MM.1S (cell line): ENCODE results near the gene PUM1.

ENCODE experiments used
- DNase-seq: peaks from one replicate; pipeline ENCODE4 v3.0.0-alpha.2; 2015
- H2AFZ ChIP-seq: fragments of 300-600 bp; sonication (generic); 2 replicates; pipeline ENCODE4 v1.6.0; 2016; ENCODE audit warnings: antibody characterized with exemption, low read length
- H3F3A ChIP-seq: fragments of 300-600 bp; sonication (generic); 2 replicates; pipeline ENCODE4 v1.6.1; 2016; ENCODE audit warnings: mild to moderate bottlenecking, antibody characterized with exemption, low read length, moderate library complexity, mixed read lengths; ENCODE audit not compliant: insufficient read depth
- H3K27ac ChIP-seq: fragments of 300-600 bp; sonication (generic); 2 replicates; pipeline ENCODE4 v1.5.1; 2016; ENCODE audit warnings: mild to moderate bottlenecking, low read length
- H3K27me3 ChIP-seq: fragments of 300-600 bp; sonication (generic); replicated peaks from 2 replicates; pipeline ENCODE4 v1.6.0; 2016; ENCODE audit warnings: low read length; ENCODE audit not compliant: insufficient read depth
- H3K36me3 ChIP-seq: fragments of 300-600 bp; sonication (generic); replicated peaks from 2 replicates; pipeline ENCODE4 v1.6.1; 2016; ENCODE audit warnings: mild to moderate bottlenecking, low read length, mixed read lengths; ENCODE audit not compliant: insufficient read depth
- H3K4me1 ChIP-seq: fragments of 300-600 bp; sonication (generic); 2 replicates; pipeline ENCODE4 v1.6.1; 2016; ENCODE audit warnings: low read length, mixed read lengths
- H3K4me2 ChIP-seq: fragments of 300-600 bp; sonication (generic); 2 replicates; pipeline ENCODE4 v1.6.0; 2016; ENCODE audit warnings: low read depth, low read length
- H3K4me3 ChIP-seq: fragments of 300-600 bp; sonication (generic); 2 replicates; pipeline ENCODE4 v1.5.1; 2016; ENCODE audit warnings: low read length, mixed read lengths
- H3K79me2 ChIP-seq: fragments of 300-600 bp; sonication (generic); 2 replicates; pipeline ENCODE4 v1.6.1; 2016; ENCODE audit warnings: mixed run types, low read length, mixed read lengths
- H3K9ac ChIP-seq: fragments of 300-600 bp; sonication (generic); 2 replicates; pipeline ENCODE4 v1.6.1; 2016; ENCODE audit warnings: low read length, mixed read lengths
- H3K9me2 ChIP-seq: fragments of 300-600 bp; sonication (generic); replicated peaks from 2 replicates; pipeline ENCODE4 v1.6.1; 2016; ENCODE audit warnings: mild to moderate bottlenecking, low read length, mixed read lengths; ENCODE audit not compliant: insufficient read depth
- H3K9me3 ChIP-seq: fragments of 300-600 bp; sonication (generic); replicated peaks from 2 replicates; pipeline ENCODE4 v1.6.1; 2016; ENCODE audit warnings: mild to moderate bottlenecking, low read length, mixed read lengths; ENCODE audit not compliant: insufficient read depth
- H4K20me1 ChIP-seq: fragments of 300-600 bp; sonication (generic); 2 replicates; pipeline ENCODE4 v1.6.1; 2016; ENCODE audit warnings: mild to moderate bottlenecking, low read length, moderate library complexity, mixed read lengths; ENCODE audit not compliant: insufficient read depth
- EZH2 ChIP-seq: fragments of 300-600 bp; sonication (generic); optimal IDR thresholded peaks from 2 replicates; pipeline ENCODE3; 2017; ENCODE audit warnings: low read depth, mild to moderate bottlenecking, antibody characterized with exemption, low read length, mixed read lengths
- EZH2phosphoT487 ChIP-seq: fragments of 300-600 bp; sonication (generic); IDR thresholded peaks from 2 replicates; pipeline ENCODE4 v1.6.1; 2018; ENCODE audit warnings: antibody characterized with exemption, low read length
- TF ChIP-seq, protein P1 (sequence below): fragments of 300-600 bp; sonication (generic); IDR thresholded peaks from 2 replicates; pipeline ENCODE4 v1.5.1; 2016; ENCODE audit warnings: antibody characterized with exemption, low read length, mixed read lengths

PUM1 gene

DNA sequence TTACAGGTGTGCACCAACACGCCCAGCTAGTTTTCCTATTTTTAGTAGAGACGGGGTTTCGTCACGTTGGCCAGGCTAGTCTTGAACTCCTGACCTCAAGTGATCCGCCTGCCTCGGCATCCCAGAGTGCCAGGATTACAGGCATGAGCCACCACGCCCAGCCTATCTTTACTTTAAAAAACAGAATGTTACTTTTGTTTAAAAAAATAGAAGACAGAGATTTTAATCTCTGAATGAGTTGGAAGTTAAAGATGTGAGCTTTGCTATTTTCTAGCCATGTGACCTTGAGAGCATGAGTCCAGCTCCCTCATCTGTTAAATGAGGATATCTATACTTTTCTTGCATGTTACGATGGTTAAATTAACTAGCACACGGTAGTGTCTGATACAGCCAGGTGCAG lies 3.9 kb upstream of the PUM1 start:
- H3K27ac ChIP-seq, result no peak overlapping the region
- H4K20me1 ChIP-seq, result no peaks in the 10 kb centered on the region
- DNase-seq, result no peak
- no peaks in the 10 kb centered on the region for H3K9me3 ChIP-seq
- TF ChIP-seq EZH2 (no peak), EZH2phosphoT487 (no peak)
- TF ChIP-seq, protein P1, sequence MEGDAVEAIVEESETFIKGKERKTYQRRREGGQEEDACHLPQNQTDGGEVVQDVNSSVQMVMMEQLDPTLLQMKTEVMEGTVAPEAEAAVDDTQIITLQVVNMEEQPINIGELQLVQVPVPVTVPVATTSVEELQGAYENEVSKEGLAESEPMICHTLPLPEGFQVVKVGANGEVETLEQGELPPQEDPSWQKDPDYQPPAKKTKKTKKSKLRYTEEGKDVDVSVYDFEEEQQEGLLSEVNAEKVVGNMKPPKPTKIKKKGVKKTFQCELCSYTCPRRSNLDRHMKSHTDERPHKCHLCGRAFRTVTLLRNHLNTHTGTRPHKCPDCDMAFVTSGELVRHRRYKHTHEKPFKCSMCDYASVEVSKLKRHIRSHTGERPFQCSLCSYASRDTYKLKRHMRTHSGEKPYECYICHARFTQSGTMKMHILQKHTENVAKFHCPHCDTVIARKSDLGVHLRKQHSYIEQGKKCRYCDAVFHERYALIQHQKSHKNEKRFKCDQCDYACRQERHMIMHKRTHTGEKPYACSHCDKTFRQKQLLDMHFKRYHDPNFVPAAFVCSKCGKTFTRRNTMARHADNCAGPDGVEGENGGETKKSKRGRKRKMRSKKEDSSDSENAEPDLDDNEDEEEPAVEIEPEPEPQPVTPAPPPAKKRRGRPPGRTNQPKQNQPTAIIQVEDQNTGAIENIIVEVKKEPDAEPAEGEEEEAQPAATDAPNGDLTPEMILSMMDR, result no peak
- H3F3A ChIP-seq, result peaks cover 11% of the 10 kb centered on the region
- no peak overlapping the region for H3K4me2 ChIP-seq
- H3K36me3 ChIP-seq, result no peaks in the 10 kb centered on the region
- no peaks in the 10 kb centered on the region for H3K4me1 ChIP-seq
- H3K27me3 ChIP-seq, result no peaks in the 10 kb centered on the region
- peaks cover 11% of the 10 kb centered on the region for H3K79me2 ChIP-seq
- no peak overlapping the region for H3K9ac ChIP-seq
- H3K4me3 ChIP-seq, result no peak overlapping the region
- no peaks in the 10 kb centered on the region for H3K9me2 ChIP-seq
- H2AFZ ChIP-seq, result no peak overlapping the region

DNA sequence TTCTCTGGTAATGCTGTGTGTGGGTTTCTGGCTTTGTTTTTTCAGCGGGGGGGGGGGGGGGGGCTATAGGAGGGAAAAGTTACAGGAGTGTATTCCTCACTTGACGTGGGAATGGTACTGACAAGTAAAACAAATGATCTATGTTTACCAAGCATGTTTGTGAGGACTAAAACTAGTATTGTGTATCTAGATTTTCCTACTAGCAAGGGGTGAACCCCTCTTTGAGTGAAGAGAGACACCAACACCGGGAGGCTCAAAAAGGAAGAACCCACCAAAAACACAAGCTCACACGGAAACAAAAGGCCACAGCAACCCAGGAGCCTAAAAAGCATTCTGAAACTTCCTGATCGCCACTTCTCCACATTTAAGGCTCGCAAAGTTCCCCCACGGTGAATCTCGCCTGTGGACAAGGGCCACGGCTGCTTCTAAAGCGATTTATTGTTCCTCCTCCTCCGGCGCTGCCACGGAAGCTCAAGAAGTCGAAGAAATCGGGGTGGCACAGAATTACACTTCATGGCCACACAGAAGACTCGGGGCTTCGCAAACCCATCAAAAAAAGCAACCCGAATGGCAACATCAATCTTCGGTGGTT lies 703 bp downstream of the PUM1 start:
- peaks cover 20% of the 10 kb centered on the region for H3F3A ChIP-seq
- peaks cover 57% of the 10 kb centered on the region for H3K79me2 ChIP-seq
- no peak overlapping the region for H2AFZ ChIP-seq
- H3K27ac ChIP-seq, result peak overlapping the region; percentile 95
- H3K9me2 ChIP-seq, result no peaks in the 10 kb centered on the region
- H3K9me3 ChIP-seq, result no peaks in the 10 kb centered on the region
- no peaks in the 10 kb centered on the region for H3K36me3 ChIP-seq
- peaks cover 8% of the 10 kb centered on the region; the same call in 1 of the 2 replicates for H3K4me1 ChIP-seq
- H3K27me3 ChIP-seq, result no peaks in the 10 kb centered on the region
- peak overlapping the region; percentile 86 for H3K4me2 ChIP-seq
- peak; percentile 34 for DNase-seq
- TF ChIP-seq EZH2phosphoT487 (no peak), EZH2 (no peak)
- TF ChIP-seq, protein P1, result no peak
- H4K20me1 ChIP-seq, result peaks cover 41% of the 10 kb centered on the region
- H3K4me3 ChIP-seq, result peak overlapping the region; percentile 98
- H3K9ac ChIP-seq, result peak overlapping the region; percentile 100

DNA sequence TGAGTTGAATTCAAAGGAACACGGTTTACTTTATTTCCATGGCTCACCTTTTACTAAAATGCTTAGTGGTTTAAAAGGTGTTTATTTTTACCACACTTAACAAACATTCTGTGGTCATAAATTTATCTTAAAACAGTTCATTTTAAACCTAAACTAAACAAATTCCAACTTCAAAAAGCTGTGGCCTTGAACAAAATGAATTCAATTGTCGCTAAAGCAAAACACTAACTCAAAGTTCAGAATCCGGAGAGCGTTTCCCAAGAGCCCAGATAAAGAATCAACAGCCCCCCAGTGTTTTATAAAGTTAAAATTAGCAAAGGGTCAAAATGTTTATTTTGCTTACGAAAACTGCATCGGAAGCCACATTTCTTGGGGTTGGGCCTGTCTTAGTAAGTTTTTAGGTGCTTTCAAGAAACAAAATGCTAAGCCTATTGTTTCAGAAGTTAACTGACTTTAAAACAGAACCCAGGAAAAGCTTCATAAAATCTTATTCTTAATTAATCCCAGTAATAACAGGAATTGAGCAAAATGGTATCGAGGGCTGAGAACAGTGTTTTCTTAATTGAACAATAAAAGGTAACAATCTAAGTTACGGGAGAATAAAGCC lies 1.3 kb downstream of the PUM1 start:
- Histone ChIP-seq H4K20me1 (peaks cover 47% of the 10 kb centered on the region), H3K4me3 (peak overlapping the region; percentile 98), H3K4me1 (peaks cover 8% of the 10 kb centered on the region; the same call in 1 of the 2 replicates), H3K4me2 (peak overlapping the region; percentile 86), H3K9ac (peak overlapping the region; percentile 100), H3K79me2 (peaks cover 63% of the 10 kb centered on the region), H3K27ac (peak overlapping the region; percentile 95; the same call in 1 of the 2 replicates), H3K27me3 (no peaks in the 10 kb centered on the region), H3F3A (peaks cover 20% of the 10 kb centered on the region), H2AFZ (no peak overlapping the region), H3K9me2 (no peaks in the 10 kb centered on the region), H3K36me3 (peaks cover 4% of the 10 kb centered on the region; the same call in 1 of the 2 replicates), H3K9me3 (no peaks in the 10 kb centered on the region)
- TF ChIP-seq EZH2phosphoT487 (no peak), EZH2 (no peak)
- TF ChIP-seq, protein P1, result no peak
- no peak for DNase-seq
